ENCODE data around the gene GPRC5D.

The GPRC5D gene

GRCh38 chr12:12933742-12934141 lies 18.2 kb downstream of the GPRC5D start:
- peak; percentile 10 for DNase-seq

GRCh38 chr12:12930633-12931219 lies 21.2 kb downstream of the GPRC5D start:
- DNase-seq: peak; percentile 1

- DNase-seq: peak; percentile 28
These were observed 22.3 kb downstream of the GPRC5D start for GRCh38 chr12:12929696-12930095.

- DNase-seq: peak; percentile 48
These were observed 24.5 kb downstream of the GPRC5D start for GRCh38 chr12:12927211-12928079.

- no peak for DNase-seq
These were observed 25.3 kb downstream of the GPRC5D start for GRCh38 chr12:12926571-12927071.

GRCh38 chr12:12925388-12925787 lies 26.6 kb downstream of the GPRC5D start:
- DNase-seq: no peak

GRCh38 chr12:12924169-12924568 lies 27.8 kb downstream of the GPRC5D start:
- no peak for DNase-seq

GRCh38 chr12:12922978-12923377 lies 29.0 kb downstream of the GPRC5D start:
- DNase-seq: no peak

GRCh38 chr12:12922191-12922616 lies 29.8 kb downstream of the GPRC5D start:
- no peak for DNase-seq

- no peak for DNase-seq
These were observed 32.1 kb downstream of the GPRC5D start for GRCh38 chr12:12919666-12920435.

GRCh38 chr12:12918781-12919389 lies 33.1 kb downstream of the GPRC5D start:
- DNase-seq: no peak

GRCh38 chr12:12917517-12917916 lies 34.5 kb downstream of the GPRC5D start:
- DNase-seq: no peak

GRCh38 chr12:12916135-12916944 lies 35.6 kb downstream of the GPRC5D start:
- DNase-seq: peak; percentile 95

- DNase-seq: no peak
These were observed 36.3 kb downstream of the GPRC5D start for GRCh38 chr12:12915656-12916055.

- no peak for DNase-seq
These were observed 39.3 kb downstream of the GPRC5D start for GRCh38 chr12:12912711-12913110.

- no peak for DNase-seq
These were observed 42.0 kb downstream of the GPRC5D start for GRCh38 chr12:12909995-12910420.

GRCh38 chr12:12909228-12909994 lies 42.6 kb downstream of the GPRC5D start:
- no peak for DNase-seq

- DNase-seq: no peak
These were observed 43.3 kb downstream of the GPRC5D start for GRCh38 chr12:12908711-12909110.

GRCh38 chr12:12908252-12908651 lies 43.7 kb downstream of the GPRC5D start:
- no peak for DNase-seq

- no peak for DNase-seq
These were observed 44.4 kb downstream of the GPRC5D start for GRCh38 chr12:12907552-12907951.
